ENCODE data around the gene OSBPL10. TPM values are rescaled to one million over a fixed set of nuclear protein-coding genes. Genes with fewer than 3 reads are reported as not detected.

Gene OSBPL10
- total and polyA plus RNA-seq, 2 donors (not counting 1 experiment from before 2014, with no cell fraction given), result 7.1 to 7.5 TPM

- Histone ChIP-seq H4K20me1 (ENCODE audit: control insufficient read depth, extremely low read depth, insufficient read depth, low read length) (no peaks in the 10 kb centered on the region), H3K4me2 (ENCODE audit: extremely low read depth, insufficient read depth, low read length) (no peak overlapping the region), H3K4me1 (ENCODE audit: control insufficient read depth, extremely low read depth, insufficient read depth, low read length) (no peaks in the 10 kb centered on the region), H3K9me3 (ENCODE audit: control insufficient read depth, insufficient read depth, low read depth, low read length) (no peaks in the 10 kb centered on the region), H3K27ac (ENCODE audit: insufficient read depth, low read length) (no peak overlapping the region), H3K79me2 (ENCODE audit: control insufficient read depth, insufficient read depth, low read length) (no peaks in the 10 kb centered on the region), H3K36me3 (ENCODE audit: control insufficient read depth, insufficient read depth, low read length) (no peaks in the 10 kb centered on the region), H2AFZ (ENCODE audit: low read length) (no peak overlapping the region), H3K27me3 (ENCODE audit: control insufficient read depth, insufficient read depth, low read length) (no peaks in the 10 kb centered on the region), H3K4me3 (replicated peaks in 1 of 4; ENCODE audit: control extremely low read depth in 1 of 4, insufficient read depth in 1 of 4, low read depth in 3 of 4, low read length in 4 of 4) (no peak overlapping the region), H3K9ac (ENCODE audit: insufficient read depth, low read length) (no peak overlapping the region)
- peak in 1 of 2 donors; percentile 64 for DNase-seq (ENCODE audit: low read depth in 2 of 2)
- TF ChIP-seq EZH2 (IDR thresholded peaks at IDR 0.05; ENCODE audit: low read length, missing control alignments), result no peak
- no peak for TF ChIP-seq CTCF (conservative IDR thresholded peaks at IDR 0.05 in 1 of 2, IDR thresholded peaks at IDR 0.05 in 1 of 2; ENCODE audit: low read depth in 1 of 2, low read length in 2 of 2)
These were observed 220.4 kb downstream of the OSBPL10 start for GRCh38 chr3:31760654-31761053.

DNA sequence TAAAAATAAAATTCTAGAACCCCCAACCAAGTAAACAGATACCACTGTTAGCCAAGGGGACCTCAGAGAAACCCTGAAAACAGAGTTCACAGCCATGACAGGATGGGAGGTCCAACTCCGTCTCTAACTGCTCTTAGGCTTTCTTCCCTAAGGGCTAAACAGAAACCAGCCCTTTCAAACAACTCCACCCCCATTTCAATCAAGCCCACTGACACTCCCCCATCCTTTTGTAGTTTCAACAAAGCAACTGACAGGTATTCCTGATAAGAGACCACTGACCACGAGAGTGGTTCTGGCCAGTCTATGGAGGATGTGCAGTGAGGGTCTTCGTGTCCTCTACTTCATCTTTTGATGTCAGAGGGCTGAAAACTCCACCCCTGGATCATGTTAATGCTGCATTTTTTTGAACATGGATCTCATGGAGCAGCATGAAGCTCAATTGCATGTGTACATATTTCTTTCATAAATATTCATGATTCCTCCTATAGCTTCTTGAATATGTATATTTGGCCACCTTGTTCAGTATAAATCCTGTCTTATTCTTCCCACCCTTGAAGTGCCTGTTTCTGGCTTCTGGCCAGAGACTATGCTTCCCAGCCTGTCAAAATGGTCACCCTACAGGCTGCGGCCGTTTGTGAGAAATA, 222.6 kb downstream of the OSBPL10 start:
- no peak overlapping the region for H2AFZ ChIP-seq (ENCODE audit: low read length)
- H3K9me3 ChIP-seq (ENCODE audit: control insufficient read depth, insufficient read depth, low read depth, low read length), result no peaks in the 10 kb centered on the region
- H3K4me3 ChIP-seq (replicated peaks in 1 of 4; ENCODE audit: control extremely low read depth in 1 of 4, insufficient read depth in 1 of 4, low read depth in 3 of 4, low read length in 4 of 4), result no peak overlapping the region
- H3K4me2 ChIP-seq (ENCODE audit: extremely low read depth, insufficient read depth, low read length), result no peak overlapping the region
- no peak for TF ChIP-seq EZH2 (IDR thresholded peaks at IDR 0.05; ENCODE audit: low read length, missing control alignments)
- no peak for TF ChIP-seq CTCF (conservative IDR thresholded peaks at IDR 0.05 in 1 of 2, IDR thresholded peaks at IDR 0.05 in 1 of 2; ENCODE audit: low read depth in 1 of 2, low read length in 2 of 2)
- H4K20me1 ChIP-seq (ENCODE audit: control insufficient read depth, extremely low read depth, insufficient read depth, low read length), result no peaks in the 10 kb centered on the region
- H3K79me2 ChIP-seq (ENCODE audit: control insufficient read depth, insufficient read depth, low read length), result no peaks in the 10 kb centered on the region
- H3K27me3 ChIP-seq (ENCODE audit: control insufficient read depth, insufficient read depth, low read length), result no peaks in the 10 kb centered on the region
- H3K4me1 ChIP-seq (ENCODE audit: control insufficient read depth, extremely low read depth, insufficient read depth, low read length), result no peaks in the 10 kb centered on the region
- H3K9ac ChIP-seq (ENCODE audit: insufficient read depth, low read length), result no peak overlapping the region
- H3K27ac ChIP-seq (ENCODE audit: insufficient read depth, low read length), result no peak overlapping the region
- no peak for DNase-seq (ENCODE audit: low read depth in 2 of 2)
- H3K36me3 ChIP-seq (ENCODE audit: control insufficient read depth, insufficient read depth, low read length), result no peaks in the 10 kb centered on the region

GRCh38 chr3:31755926-31756658, 225.0 kb downstream of the OSBPL10 start:
- H2AFZ ChIP-seq (ENCODE audit: low read length), result no peak overlapping the region
- no peaks in the 10 kb centered on the region for H3K36me3 ChIP-seq (ENCODE audit: control insufficient read depth, insufficient read depth, low read length)
- H3K79me2 ChIP-seq (ENCODE audit: control insufficient read depth, insufficient read depth, low read length), result no peaks in the 10 kb centered on the region
- H3K4me1 ChIP-seq (ENCODE audit: control insufficient read depth, extremely low read depth, insufficient read depth, low read length), result no peaks in the 10 kb centered on the region
- no peak for DNase-seq (ENCODE audit: low read depth in 2 of 2)
- no peak overlapping the region for H3K27ac ChIP-seq (ENCODE audit: insufficient read depth, low read length)
- no peaks in the 10 kb centered on the region for H3K9me3 ChIP-seq (ENCODE audit: control insufficient read depth, insufficient read depth, low read depth, low read length)
- H3K9ac ChIP-seq (ENCODE audit: insufficient read depth, low read length), result no peak overlapping the region
- H3K27me3 ChIP-seq (ENCODE audit: control insufficient read depth, insufficient read depth, low read length), result no peaks in the 10 kb centered on the region
- H3K4me3 ChIP-seq (replicated peaks in 1 of 4; ENCODE audit: control extremely low read depth in 1 of 4, insufficient read depth in 1 of 4, low read depth in 3 of 4, low read length in 4 of 4), result no peak overlapping the region
- H3K4me2 ChIP-seq (ENCODE audit: extremely low read depth, insufficient read depth, low read length), result no peak overlapping the region
- H4K20me1 ChIP-seq (ENCODE audit: control insufficient read depth, extremely low read depth, insufficient read depth, low read length), result no peaks in the 10 kb centered on the region
- TF ChIP-seq CTCF (conservative IDR thresholded peaks at IDR 0.05 in 1 of 2, IDR thresholded peaks at IDR 0.05 in 1 of 2; ENCODE audit: low read depth in 1 of 2, low read length in 2 of 2) (no peak), EZH2 (IDR thresholded peaks at IDR 0.05; ENCODE audit: low read length, missing control alignments) (no peak)

All from fibroblast of lung (primary cell).